Activated CD4-positive, alpha-beta T cell treated with anti-CD3 and anti-CD28 coated beads for 4 hours (primary cell): ENCODE results near the gene FRMPD2.
"Not testable (repeated sequence)": the region's sequence is repeated elsewhere in the genome, so short reads cannot be mapped to it uniquely, and the experiment has no call there.

Experiments
- DNase-seq, 2 donors: peaks; one replicate each; pipeline ENCODE4 v3.0.0-alpha.2; 2020

FRMPD2 gene

DNA sequence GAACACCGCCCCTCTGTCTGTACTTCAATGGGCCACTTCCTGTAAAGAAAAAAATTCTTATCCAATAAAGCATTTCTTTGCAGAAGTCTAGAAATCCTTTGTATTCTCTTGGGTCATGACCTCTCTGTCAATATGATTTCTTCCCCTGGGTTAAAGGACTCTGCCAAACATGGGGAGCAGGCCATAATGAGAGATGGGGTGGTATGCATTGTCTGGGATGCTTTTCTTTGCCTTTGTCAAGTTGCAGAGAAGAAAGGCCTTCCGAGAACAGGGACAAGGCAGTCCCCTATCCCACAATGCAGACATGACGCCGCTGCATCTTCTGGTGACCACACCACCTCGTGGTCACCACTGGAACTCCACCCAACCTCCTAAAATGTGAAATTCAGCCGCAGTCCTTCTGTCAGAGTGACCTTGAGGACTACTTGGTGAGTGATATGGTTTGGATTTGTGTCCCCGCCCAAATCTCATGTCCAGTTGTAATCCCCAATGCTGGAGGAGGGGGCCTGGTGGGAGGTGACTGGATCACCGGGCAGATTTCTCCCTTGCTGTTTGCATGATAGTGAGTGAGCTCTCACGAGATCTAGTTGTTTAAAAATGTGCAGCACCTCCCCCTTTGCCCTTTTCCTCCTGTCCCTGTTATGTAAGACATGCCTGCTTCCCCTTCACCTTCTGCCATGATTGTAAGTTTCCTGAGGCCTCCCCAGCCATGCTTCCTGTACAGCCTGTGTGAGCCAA lies 15.2 kb upstream of the FRMPD2 start:
- peak; percentile 19 to 30 for DNase-seq

- DNase-seq, result no peak
Measured at GRCh38 chr10:48288661-48289060, 14.2 kb upstream of the FRMPD2 start.

DNA sequence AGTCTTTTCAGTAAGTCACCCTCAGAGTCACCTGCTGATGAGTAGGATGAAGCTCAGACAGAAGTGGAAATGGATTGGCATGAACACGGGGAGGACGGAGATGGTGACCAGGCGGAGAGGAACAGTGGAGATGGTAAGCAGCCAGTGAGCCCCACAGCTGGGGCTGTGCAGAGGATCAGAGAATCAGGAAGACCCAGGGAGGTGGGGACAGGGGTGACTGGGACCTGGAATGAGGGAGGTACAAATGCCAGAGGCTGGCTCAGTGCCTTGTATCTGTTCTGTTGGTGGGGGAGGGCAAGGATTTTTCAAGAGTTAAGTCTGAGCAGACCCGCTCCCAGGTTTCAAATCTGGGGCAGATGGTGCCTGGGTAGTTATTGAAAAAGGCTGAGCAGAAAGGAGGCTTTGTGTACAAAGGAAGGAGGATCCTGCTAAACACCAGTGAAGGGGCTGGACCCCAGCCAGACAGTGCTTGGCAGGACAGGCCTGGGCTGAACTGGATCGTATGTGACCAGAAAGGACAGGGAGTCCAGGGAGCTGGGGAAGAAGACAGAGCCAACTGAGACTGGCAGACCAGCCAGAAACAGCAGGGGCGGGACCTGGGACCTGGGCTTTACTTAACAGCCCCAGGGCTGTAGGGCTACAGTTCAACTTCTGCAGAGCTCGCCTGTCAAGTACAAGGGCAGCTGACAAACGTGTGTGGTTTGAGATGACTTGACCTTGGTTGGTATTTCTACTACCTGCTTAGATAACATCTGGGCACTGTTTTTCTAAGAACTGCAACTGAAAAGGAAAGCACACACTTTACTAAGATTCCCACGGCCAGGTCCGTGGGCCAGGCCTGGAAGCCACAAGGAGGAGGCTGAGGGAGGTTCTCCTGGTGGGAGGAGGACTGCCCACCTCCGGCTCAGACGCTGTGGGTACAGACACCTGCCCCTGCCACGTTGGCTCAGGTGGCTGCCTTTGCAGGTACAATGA lies 13.2 kb upstream of the FRMPD2 start:
- no peak for DNase-seq

DNA sequence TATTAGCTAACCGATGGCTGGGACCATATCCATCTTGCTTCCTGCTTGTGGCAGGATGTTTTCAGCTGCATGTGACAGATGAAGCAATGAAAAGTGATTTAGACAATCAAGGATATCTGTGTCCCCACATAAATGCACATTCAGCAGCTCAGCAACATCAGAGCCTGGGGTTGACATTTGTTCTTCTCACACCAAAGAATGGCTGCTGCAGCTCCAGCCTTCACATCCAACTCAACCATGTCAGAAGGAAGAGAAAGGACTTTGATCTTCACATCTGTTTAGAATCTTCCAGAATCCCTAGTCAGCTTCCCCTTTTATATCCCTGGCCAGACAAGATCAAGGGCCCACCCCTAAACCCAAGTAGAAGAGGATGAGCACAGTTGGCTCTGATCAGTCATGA lies 11.9 kb upstream of the FRMPD2 start:
- DNase-seq, result no peak

- DNase-seq, result no peak
Measured at GRCh38 chr10:48285710-48286109, 11.2 kb upstream of the FRMPD2 start.

- DNase-seq, result no peak
Measured at GRCh38 chr10:48284811-48285210, 10.3 kb upstream of the FRMPD2 start.

GRCh38 chr10:48284002-48284546 lies 9.6 kb upstream of the FRMPD2 start:
- no peak for DNase-seq

DNA sequence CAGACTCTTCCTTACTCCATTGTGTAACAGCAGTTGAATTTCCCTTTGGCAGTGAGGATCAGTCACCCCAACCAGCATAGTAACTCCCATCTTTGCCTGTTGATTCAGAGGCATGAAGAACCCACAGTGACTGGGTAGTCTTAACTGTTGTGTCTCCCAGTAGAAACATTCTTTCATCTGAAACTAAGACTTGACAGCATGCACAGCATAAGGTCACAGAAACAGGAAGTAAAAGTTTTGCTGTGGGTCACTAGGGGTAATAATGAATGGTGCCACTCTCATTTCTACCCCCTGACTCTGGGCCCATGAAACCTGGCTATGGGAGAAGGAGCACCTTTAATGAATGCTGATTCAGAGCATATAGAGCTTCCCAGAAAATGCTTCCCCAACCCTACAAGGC lies 8.3 kb upstream of the FRMPD2 start:
- DNase-seq, result no peak

- not testable (repeated sequence) for DNase-seq
Measured at GRCh38 chr10:48281697-48282096, 7.2 kb upstream of the FRMPD2 start.

- DNase-seq, result no peak
Measured at GRCh38 chr10:48279081-48279751, 4.7 kb upstream of the FRMPD2 start.

- DNase-seq, result no peak
Measured at GRCh38 chr10:48277093-48277492, 2.6 kb upstream of the FRMPD2 start.

DNA sequence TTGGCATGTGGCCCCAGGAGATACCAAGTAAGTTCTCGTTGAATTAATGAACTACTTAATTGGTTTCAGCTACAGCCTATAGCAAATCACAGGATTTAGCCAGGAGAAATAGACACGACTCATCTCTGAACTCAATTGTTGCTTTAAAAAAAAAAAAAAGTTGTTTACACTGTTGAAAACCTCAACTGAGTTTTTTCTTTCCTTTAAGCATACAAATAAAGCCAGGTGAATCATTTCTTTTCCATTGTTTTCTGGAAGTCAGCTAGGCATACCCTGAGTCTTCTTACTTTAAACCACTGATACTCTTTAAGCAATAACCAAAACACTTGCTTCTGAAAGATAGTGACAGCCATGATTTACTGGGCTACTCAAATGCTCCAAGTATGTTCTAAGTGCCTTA lies 755 bp downstream of the FRMPD2 start:
- no peak for DNase-seq

DNA sequence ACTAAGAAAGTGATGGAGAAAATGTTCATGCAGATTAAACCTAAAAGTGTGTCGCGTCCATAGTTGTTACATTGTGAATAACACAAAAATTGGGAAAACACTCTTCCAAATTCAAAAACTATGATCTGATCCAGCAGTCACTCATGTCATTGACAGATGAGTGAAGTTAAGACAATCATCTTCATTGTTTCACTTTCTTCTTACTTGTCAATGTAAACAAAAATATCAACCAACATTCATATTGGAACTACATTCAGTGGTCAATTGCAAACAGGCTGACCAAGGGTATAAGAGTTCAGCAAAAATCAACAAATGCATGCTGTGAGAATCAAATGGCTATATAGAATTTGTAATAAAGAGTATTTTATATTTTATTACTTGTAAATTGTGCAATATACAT lies 1.8 kb downstream of the FRMPD2 start:
- no peak for DNase-seq

DNA sequence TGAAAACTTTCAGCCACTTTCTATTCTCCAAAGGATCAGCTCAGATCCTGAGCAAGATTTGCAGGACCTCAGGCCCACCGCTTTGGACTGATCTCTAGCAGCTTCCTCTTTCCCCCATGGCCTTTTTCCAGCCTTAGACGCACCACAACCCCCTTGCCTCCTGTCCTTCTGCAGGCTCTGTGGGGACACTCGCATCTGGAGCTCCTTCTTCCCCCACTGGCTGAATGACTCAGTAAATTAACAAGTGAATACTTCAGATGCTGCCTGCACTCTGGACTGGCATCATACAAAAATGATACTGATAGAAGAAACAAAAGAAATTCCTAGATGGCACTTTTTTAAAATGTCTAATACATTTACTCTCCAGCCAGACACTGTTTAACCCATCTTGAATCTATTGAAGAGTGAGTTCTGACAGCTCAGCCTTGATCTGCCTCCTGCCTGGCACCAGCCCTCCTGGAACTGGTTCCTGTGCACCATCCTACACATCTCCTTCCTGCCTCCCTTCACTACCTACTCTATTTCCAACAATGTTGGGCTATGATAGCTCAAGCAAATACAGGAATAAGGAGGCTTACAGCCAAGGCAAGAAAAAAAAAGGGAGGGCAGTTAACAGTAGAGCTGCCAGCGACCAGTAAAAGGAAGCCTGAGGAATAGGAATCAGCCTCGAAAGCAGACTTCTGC lies 3.3 kb downstream of the FRMPD2 start:
- no peak for DNase-seq

DNA sequence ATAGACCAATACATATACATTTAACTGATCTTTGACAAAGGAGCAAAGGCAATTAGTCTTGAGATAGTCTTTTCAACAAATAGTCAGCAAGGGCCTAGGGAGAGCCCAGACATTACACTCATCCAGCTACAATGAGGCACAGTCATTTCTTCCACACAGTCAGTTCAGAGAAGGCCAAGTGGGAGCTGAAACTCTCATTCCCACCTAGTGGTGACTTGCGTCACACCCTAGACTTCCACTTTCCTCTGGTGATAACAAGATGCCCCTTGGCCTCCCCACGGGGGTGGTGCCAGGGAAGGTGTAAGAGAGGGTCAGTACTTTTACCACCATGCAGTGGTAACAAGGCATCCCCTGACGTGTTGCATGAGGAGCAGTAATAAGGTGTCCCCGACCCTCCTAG lies 8.0 kb downstream of the FRMPD2 start:
- no peak for DNase-seq

DNA sequence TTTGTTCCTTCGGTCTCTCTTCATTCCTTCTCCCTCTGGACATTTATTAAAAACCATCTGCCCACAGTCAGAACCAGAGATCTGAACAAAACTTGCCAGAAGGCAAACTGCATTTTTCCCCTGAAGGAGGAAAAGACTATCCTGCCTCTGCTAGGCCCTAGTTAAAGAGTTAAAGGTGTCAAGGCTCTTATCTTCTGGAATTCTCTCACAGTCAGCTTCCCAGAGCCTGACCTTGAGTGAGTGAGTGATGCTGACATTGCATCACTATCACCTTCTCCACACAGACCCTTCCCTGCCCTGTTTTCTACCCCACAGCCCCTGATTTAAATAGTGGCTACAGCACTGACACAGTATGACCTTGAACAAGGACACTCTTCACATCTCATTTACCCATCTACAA lies 16.4 kb downstream of the FRMPD2 start:
- no peak for DNase-seq

- DNase-seq, result no peak
Measured at GRCh38 chr10:48257407-48257961, 17.0 kb downstream of the FRMPD2 start.

DNA sequence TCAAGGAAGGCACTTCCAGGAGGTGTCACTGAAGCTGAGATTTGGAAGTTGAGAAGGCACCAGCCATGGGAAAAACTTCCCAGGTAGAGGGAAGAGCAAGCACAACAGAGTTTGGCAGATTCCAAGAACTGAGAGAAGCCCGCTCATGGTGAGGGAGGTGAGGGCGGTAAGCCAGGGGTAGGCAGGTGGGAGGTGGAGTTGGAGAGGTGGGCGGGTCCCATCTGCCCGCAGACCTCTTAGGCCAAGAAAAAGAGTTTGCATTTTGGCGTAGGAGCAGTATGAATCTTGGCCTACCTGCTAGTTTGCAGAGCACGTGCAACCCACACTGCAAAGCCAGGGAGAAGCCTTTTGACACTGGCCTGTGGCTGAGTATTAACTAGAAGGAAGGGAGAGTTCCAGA lies 18.8 kb downstream of the FRMPD2 start:
- no peak for DNase-seq

- DNase-seq, result no peak
Measured at GRCh38 chr10:48254750-48255512, 19.6 kb downstream of the FRMPD2 start.

- DNase-seq, result no peak
Measured at GRCh38 chr10:48253970-48254657, 20.4 kb downstream of the FRMPD2 start.

DNA sequence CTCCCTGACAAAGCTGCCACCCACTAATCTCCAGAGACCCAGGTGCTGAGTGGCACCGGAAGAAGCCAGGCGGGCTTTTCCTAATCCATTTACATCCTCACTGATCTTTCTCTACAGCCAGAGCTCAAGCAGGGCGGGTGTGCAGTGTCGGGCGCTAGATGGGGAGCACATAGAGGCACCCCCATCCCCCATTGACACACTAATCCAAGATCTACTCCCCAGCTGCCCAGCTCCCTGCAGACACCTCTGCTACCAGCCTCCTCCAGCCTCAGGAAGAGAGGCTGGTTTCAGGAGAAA lies 22.2 kb downstream of the FRMPD2 start:
- DNase-seq, result no peak
